RKO (cell line): Measurements from ENCODE around the gene MUSTN1.

Experiments used
- DNase-seq: peaks from one replicate; pipeline ENCODE4 v3.0.0-alpha.2; 2016; ENCODE audit warnings: low spot score

MUSTN1 gene

DNA sequence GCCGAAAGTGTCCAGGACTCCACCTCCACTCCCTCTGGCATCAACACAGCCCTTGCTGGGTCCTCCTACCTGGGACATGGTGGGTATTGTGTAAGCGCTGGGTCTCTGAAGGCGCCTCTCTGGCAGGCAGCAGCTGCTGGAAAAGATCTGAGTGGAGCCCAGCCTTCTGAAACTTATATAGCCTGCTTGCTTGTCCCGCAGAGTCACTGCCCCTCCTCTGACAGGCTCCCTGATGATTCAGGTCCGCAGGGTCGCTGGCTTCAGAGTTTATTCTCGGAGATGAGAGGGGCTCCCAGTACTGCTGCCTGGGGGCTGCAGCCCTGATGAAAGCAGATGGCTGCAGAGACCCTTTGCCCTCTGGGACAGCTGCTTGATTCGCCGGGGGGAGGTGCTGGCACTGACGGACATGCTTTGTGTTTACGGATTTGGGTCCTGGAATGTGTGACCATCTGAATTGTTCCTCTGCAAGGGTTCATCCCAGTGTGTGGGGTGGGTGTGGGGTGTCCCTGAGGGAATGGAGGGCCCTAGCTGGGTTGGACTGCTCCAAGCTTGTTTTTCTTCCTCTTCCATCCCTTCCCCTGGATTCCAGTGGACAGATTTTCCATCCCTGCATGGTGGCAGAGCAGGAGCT lies at the start of gene MUSTN1:
Gene MUSTN1 (minus strand): TSS at position 149 of the 631 bp plus-strand sequence. CDS start 71 bp downstream, at position 78.
- no peak for DNase-seq

DNA sequence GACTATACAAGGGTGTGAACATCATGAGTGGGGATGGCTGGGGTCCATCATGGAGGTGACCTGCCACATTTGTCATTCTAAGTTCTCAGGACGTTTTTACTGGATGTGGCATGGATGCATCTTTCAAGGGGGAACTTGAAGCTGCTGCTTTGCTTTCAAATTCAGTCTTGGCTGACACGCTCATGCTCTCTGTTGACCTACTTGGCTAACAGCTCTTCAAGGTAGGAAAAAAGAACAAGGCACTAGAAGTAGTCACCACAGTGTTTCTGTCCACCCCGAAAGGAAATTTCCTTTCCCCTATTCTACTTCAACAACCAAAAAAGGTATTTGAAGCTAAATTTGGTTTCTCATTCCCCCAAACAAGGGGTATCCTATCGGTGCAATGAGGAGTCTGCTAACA lies 47.6 kb upstream of the MUSTN1 start:
- no peak for DNase-seq

DNA sequence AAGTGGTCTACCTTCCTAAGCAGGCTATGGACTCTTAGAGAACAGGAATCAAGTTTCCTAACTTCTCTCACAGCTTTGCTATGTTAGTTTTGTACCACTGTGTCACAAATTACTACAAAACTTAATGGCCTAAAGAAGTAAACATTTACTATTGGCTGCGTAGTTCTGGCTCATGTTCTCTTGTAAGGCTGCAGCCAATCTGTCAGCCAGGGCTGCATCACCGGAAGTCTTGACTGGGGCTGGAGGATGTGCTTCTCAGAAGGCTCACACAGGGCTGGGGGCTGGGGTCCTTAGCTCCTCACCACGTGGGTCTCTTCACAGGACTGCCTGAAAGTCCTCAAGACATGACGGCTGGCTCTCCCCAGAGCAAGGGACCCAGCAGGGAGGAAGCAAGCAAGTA lies 47.1 kb upstream of the MUSTN1 start:
- no peak for DNase-seq

DNA sequence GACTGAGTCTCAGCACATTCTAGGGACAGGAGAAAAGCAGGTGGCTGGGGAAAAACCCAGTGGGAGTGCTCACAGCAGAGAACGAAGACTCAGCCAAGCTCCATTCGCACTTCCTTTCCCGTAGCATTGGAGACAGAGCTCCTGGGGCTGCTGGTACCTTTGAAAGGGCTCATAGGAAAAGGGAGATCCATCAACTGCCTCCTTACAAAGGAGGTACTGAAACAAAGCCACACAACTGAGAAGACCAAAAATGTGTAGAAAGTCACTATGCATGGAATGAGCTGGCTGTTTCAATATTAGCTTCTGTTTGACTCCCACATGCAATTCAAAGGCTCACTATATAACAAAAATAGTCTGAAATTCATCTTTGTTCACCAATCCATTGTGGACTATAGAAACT lies 45.7 kb upstream of the MUSTN1 start:
- no peak for DNase-seq

DNA sequence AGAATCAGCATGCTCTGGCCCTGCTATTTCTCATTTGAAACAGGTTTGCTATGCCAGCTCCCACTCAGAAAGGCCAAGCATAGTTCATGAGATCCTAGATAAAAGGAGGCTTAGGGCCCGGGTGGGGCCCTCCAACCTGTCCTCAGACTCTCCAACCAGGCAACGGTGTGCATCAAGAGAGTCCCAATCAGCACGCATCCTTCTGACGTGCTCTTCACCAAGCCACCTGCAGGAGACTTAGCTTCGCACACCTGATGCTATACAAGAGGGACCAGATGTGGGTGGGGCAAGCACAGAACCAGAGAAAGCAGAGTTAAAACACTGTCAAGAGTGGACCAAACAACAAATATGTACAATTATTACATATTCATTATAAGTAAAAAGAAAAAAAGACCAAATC lies 45.2 kb upstream of the MUSTN1 start:
- DNase-seq: no peak

DNA sequence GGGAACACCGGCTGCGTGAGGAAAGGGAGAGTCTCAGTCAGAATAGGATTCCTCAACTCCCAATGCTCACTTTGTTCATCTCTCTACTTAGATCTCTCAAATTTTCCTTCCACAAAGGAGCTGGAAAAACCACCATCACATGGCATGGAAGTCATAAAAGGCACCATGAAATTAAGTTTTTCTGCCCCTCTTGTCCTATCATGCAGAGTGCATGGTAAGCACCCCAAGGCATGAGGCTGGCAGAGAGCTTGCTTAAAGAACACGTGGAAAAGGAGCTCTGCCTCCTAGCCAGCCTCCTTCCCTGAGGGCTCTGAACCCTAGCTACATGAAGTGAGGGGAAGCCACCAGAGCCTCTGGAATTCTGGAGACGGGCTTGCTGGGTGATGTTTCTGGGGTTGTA lies 44.8 kb upstream of the MUSTN1 start:
- no peak for DNase-seq

DNA sequence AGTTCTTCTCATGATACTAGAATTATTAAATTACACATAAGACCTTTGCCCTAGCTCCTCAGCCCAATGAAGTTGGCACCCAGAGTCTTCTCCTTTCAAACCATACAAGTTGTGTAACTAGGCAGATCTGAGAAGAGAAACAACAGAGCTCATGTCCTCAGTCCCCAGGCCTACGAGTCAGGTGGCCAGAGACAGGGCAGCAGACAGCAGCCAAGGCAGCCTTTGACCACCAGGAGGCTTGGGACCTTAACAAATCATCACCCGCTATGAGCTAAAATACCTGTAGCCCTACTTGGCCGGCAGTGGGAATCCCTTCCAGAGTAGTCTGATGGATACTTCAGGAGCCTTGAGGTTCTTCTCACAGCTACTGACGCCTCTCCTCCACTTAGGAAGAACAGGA lies 44.3 kb upstream of the MUSTN1 start:
- DNase-seq: no peak

DNA sequence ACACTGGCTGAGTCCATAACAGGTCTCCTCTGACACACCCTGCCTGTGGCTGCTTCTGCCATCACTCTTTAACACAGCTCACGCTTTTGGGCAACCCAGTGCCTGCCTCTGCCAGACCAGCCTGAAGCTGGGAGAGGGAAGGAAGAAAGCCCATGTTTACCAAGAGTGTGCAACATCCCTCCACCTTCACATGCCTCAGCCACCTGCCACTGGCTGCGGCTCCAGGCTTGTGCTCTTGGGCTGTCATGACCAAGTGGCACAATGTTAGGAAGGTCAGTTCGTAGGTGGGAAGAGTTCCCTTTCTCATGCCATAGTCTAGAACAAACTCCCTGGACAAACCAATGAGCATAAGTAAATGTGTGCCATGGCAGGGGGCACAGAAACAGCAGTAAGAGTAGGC lies 42.3 kb upstream of the MUSTN1 start:
- no peak for DNase-seq

DNA sequence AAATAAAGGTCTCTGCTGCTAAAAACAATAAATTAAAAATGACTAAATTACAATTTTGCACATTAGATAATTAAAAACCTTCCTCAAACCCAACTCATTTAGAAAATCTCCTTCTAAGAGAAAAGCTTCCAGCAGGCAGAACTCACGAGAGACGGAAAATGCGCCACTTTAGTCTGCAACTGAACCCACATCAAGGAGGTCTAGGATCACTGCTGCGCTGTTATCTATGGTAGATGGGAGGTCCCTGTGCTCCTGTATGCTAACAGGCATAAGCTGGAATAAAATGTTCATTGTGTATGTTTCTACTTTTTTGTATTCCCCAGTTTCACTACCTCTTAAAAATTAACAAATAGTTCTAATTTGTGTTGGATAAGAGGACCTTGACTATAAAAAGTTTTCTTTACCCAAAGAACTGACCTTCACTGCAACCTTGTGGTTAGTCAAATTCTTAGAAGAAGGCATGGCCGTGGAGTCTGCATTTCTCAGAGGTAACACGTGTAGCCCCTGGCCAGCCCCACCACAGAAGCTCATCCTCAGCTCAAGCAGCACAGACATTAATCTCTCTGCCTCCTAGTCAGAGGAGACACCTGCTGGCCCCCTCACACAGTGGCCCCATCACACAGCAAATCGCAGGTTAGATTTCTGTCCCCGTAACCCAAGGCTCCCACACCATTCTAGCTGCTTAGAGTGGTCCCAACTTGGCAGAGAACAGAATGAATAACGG lies 40.2 kb upstream of the MUSTN1 start:
- no peak for DNase-seq

DNA sequence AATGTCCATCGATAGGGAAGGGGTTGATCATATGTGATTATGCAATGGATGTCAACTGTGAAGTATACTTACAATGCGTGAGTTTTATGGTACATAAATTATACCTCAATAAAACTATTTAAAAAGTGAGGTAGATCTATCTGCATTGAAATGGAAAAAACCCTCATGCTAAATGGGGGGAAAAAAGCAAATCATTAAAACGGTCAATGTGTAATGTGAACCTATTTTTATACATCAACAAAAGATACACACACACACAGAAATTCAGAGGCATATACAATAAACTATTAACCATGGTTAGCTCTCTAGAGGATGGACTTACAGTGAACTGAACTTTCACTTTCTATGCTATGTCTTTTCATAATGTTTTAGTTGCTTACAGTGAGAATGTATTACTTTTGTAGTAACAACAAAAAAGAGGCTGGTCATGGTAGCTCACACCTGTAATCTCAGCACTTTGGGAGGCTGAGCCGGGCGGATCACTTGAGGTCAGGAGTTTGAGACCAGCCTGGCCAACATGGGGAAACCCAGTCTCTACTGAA lies 39.4 kb upstream of the MUSTN1 start:
- no peak for DNase-seq

DNA sequence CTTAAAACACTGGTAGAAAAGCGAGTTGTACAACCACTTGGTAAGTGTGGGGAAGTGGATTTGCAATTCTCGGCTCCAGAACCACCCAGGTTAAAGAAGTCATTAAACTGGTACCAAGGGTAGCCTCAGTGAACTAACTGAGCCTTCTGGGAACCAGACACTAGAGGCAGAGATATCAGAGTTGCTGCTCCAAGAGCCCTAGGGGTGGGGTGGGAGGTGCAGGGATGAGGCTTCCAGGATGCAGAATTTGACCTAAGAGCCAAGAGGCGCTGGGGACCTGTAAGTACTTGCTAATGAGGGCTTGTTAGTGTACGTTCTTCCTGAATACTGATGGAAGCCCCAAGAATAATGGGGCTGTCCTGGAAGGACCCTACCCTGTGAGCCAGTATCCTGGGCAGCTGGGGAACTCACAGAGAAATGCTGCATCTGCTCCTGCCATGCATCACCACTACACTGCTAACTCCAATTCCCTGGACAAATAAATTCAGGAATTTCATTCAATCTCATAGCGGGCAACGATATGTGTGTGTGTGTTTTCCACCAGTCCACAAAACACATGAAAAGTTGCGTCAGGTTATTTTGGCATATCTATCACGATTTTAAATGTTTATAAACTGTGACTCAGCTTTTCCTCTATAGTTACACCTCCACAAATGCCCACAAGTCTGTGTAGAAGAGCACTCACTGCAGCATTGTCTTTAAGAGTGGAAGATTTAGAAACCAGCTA lies 38.8 kb upstream of the MUSTN1 start:
- no peak for DNase-seq

DNA sequence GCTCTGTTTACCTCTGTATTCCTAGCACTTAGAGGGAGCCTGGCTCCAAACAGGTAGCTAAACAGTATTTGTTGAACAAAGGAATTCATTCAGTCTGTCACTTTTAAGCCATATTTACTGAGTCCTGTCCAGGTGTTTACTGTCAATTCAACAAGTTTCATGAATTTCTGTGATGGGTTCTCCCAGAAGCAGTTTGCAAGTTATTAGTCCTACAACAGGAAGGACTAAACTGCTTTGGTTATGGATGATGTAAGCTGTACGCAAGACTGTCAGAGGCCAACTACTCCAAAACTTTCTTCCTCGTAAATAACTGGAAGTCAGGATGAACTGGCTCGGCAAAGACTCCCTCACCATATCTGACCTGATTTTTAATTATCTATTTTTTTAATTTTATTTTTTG lies 37.4 kb upstream of the MUSTN1 start:
- no peak for DNase-seq

DNA sequence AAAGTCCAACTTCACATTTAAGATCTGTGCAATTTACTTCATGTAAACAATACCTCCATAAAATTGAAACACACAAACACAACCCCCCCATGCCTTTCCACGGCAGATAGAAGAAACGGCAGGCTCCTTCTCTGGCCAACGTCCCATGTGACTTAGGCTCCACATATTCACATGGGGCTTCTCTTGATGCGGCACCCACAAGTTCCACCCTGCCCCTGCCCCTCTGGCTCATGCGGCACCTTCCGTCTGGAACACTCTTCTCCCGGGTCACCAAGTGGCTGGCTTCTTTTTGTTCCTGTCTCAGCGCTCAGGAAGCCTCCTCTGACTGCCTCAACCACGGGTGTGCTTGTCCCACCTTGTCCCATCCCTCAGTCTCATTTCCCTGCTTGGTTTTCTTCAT lies 36.9 kb upstream of the MUSTN1 start:
- DNase-seq: no peak

DNA sequence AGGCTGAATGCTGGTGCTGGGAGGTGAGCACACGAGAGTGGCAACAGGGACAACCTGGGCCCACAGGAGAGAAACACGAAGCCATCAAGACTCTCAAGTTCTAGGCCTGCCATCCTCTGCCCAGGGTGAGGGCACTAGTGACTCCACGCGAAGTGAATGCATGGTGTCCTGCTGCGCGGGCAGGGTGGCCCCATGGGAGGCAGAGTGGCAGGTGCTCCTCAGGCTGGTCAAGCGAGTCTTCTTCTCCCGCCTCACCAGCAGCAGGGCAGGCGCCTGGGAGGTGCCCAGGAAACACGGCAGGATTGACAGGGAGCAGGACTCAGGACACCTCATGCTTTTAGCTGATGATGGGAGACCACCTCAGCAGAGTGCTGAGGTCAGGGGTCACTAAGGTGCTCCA lies 35.7 kb upstream of the MUSTN1 start:
- no peak for DNase-seq

DNA sequence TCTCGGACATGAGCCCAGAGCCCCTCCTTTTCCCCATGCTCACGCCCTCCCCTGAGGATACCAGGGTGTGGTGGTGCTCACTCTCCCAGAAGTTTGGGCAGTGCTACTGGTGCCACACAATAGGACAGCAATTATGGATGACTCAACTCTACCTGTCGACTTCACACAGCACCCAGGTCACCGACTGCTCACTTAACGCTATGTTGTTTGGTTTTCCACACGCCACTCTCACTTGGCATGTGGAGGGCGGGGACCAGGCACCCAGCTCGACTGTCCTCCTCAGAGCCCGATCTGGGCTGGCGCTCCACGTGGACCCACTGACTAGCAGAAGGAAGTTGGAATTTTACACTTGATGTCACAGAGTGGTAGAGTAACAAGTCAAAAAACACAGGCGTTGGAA lies 31.6 kb upstream of the MUSTN1 start:
- DNase-seq: no peak

DNA sequence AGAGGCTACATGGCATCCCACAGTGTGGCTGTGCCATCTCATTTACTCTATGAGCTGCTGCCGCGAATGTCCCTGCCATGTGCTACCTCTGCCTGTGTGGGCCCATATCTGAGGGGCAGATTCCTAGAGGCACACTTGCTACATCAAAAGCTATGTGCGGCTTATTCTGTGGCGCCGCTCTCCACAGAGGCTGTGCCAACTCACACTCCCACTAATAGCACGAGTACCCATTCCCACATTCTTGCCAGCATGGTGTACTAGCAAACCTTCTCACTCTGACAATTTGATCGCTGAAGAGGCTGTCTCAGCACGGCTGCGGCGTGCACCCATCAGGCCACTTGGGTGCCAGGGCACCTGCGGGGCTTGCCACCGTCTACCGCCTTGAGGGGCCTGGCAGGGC lies 31.2 kb upstream of the MUSTN1 start:
- DNase-seq: no peak

DNA sequence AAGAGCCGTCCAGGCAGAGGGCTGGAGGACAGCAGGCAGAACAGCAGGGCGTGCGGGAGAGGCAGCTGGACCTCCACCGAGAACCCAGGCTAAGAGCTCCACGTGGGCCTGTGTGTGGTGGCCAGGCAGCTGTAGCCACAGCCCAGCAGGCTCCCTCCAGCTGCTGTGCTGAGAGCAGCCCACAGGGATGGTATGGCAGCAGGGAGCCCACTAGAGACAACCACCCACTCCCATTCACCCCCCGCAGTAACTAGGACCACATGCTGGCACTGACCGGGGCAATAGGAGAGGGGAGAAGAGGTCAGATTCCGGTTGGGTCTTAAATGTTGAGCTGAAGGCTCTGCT lies 25.6 kb upstream of the MUSTN1 start:
- DNase-seq: no peak

DNA sequence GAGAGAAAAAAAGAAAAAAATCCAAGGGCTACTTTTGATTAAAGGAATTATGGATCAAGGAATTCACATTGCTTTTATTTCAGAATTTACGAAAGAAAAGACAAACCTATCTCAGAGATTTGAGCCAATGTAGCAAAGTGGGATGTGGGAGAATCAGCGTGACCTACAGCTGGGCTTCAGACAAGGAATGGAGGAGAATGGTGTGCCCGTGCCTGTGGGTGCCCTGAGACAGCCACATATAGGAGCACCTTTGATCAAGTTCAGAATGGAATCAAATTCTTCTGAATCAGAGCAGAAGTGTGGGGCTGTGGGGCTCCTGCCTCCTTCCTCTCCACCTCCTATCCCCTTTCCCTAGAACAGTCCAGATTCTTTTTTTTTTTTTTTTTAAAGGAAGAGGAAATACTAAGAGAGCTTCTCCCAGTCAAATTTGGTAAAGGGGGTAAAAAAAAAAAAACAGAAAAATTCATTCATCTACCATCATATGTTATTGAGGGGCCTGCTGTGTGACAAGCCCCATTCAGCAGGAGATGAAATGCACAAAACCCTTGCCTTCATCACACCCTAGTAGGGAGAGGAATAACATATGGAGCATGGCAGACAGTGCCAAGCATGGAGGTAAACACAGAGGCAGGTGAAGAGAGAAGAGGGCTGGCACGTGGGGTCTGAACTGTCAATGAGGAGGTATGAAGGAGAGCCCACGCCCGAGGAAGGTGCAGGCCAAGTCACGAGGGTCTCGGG lies 25.0 kb upstream of the MUSTN1 start:
- DNase-seq: no peak

DNA sequence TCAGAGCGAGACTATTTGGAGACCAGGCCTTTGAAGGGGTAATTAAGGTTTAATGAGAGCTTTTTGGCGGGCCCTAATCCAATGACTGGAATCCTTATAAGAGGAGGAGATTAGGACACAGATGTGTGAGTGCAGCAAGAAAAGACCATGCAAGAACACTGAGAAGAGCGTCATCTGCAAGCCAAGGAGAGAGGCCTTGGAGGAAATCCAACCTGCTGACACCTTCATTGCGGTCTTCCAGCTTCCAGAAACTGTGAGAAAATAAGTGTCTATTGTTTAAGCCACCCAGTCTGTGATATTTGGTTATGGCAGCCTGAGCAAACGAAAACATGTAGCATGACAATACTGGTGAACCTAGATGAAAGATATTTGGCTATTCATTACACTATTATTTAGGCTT lies 23.0 kb upstream of the MUSTN1 start:
- DNase-seq: no peak

DNA sequence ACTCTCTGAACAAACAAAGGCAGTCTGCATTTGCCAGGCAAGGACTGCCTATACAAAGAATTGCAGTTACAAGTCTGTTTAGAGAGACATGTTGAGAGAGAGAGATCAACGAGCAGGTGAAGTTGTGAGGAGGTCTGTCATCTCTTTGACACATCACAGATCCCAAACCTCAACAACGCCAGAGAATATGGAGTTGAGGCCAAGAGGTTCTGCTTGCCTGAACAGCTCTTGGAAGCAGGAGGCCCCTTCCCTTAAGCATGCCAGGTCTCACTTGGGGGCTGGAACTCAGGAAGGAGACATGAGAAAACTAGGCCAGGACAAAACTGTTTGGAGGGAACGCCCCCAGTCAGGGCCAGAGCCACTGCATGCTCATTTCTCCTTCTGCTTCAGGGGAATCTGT lies 22.3 kb upstream of the MUSTN1 start:
- DNase-seq: no peak

DNA sequence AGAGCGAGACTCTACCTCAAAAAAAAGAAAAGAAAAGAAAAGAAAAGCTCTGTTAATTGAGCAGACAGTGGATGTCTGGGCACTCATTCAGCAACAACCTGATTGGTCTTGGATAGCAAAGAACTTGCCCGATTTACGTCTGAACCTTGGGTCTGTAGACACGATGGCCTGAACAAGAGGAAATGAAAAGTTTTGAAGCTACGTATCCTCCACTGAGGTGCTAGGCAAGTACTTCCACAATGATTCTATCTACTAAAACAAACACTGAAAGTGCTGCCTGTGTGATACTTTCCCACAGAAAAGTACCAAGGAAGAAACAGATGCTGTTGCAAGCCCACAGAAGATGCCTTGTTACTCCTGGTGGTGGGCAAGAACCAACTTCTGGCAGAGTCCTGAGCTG lies 21.8 kb upstream of the MUSTN1 start:
- DNase-seq: no peak

DNA sequence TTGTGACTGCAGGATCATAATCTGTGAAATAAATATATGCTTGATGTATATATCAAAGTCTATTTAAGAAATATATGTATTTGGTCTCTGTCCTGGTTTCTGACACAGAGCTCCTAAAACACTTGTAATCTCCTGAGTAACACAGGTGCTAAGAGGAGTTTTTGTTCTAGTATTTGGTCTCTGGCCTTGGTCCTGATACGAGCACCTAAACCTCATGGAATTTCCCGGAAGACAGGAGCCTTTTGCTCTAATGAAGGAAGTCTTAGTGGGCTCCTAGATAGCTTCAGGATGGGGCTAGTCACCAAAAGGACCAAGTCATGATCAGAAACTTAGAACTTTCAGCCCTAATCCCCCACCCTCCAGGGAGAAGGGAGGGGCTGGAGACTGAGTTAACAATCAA lies 19.2 kb upstream of the MUSTN1 start:
- DNase-seq: no peak

DNA sequence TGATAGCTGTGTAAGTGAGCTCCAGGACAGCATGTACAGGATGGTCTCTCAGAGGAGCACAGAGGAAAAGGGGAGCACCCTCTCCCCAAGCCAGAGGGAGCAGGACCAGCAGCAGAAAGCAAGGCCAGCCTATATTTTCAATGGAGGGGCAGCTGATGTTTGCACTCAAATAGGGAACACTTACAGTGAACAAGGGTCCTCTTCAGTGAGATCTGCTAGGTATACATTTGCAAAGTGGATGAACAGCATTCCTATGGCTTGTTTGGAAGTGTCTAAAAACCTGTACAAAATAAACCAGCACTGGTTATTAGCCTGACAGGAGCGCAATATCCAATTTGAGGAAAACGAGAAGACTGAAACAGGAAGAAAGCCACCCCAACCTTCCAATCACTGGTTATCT lies 17.6 kb upstream of the MUSTN1 start:
- no peak for DNase-seq
